ENCODE results near the gene FZR1.
A peak's percentile ranks its signal among the peaks of the same experiment; 100 is the strongest.

FZR1 gene

GRCh38 chr19:3524904-3525451 lies 18.9 kb downstream of the FZR1 start:
- Histone ChIP-seq H3K4me2 (ENCODE audit: low read depth, low read length, poor library complexity, severe bottlenecking) (no peak overlapping the region), H3K9me3 (ENCODE audit: insufficient read depth, low read length) (no peaks in the 10 kb centered on the region), H3K36me3 (ENCODE audit: low read length) (no peaks in the 10 kb centered on the region), H3K79me2 (ENCODE audit: insufficient read depth, low read length) (peaks cover 19% of the 10 kb centered on the region; the same call in 1 of the 2 replicates), H2AFZ (ENCODE audit: low read depth, low read length, severe bottlenecking) (no peak overlapping the region), H3K27ac (ENCODE audit: low read depth, low read length) (no peak overlapping the region), H3K27me3 (ENCODE audit: low read length) (no peaks in the 10 kb centered on the region), H4K20me1 (ENCODE audit: low read depth, low read length) (no peaks in the 10 kb centered on the region), H3K9ac (ENCODE audit: low read length) (no peak overlapping the region), H3F3A (ENCODE audit: insufficient read depth) (no peaks in the 10 kb centered on the region), H3K4me3 (ENCODE audit: insufficient read depth, low read length, poor library complexity, severe bottlenecking) (no peak overlapping the region), H3K9me2 (replicated peaks; ENCODE audit: insufficient read depth, low read length) (no peaks in the 10 kb centered on the region)
- TF ChIP-seq EZH2phosphoT487 (conservative IDR thresholded peaks at IDR 0.05; ENCODE audit: low read length) (no peak), CTCF (IDR thresholded peaks at IDR 0.05; ENCODE audit: insufficient read depth, low read length, poor library complexity, severe bottlenecking) (no peak)

DNA sequence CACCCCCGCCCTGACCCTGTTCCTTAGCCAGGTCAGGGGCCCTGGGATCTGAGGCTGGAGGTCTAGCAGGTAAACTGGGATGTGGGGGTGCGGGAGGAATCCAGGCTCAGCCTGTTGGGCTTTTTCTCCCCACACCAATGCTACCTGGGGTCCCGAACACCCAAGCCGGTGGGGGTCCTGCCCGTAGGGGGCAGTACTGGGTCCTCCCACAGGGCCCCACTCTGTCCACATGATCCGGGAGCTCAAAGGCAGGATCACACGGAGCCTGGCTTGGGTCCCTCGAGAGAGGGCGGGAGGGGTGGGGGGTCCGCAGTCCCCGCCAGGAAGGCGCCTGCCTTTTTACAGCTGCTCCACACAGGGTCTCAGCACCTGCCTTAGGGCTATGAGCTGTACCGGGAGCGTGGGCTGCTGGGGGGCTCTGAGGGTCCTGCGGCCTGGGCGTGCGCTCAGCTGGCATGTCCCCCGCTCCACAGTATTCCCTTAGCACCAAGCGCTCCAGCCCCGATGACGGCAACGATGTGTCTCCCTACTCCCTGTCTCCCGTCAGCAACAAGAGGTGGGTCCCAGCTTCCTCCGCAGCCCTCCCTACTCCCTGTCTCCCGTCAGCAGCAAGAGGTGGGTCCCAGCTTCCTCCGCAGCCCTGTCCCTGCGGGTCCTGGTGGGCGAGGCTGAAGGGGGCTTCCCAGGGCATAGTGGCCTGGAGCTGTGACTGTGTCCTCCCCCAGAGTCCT lies 20.6 kb downstream of the FZR1 start:
- H4K20me1 ChIP-seq (ENCODE audit: low read depth, low read length), result no peaks in the 10 kb centered on the region
- no peaks in the 10 kb centered on the region for H3K9me2 ChIP-seq (replicated peaks; ENCODE audit: insufficient read depth, low read length)
- no peak overlapping the region for H3K4me2 ChIP-seq (ENCODE audit: low read depth, low read length, poor library complexity, severe bottlenecking)
- TF ChIP-seq CTCF (IDR thresholded peaks at IDR 0.05; ENCODE audit: insufficient read depth, low read length, poor library complexity, severe bottlenecking) (peak; percentile 29), EZH2phosphoT487 (conservative IDR thresholded peaks at IDR 0.05; ENCODE audit: low read length) (no peak)
- H3K27ac ChIP-seq (ENCODE audit: low read depth, low read length), result no peak overlapping the region
- no peak overlapping the region for H3K4me3 ChIP-seq (ENCODE audit: insufficient read depth, low read length, poor library complexity, severe bottlenecking)
- H3K36me3 ChIP-seq (ENCODE audit: low read length), result no peaks in the 10 kb centered on the region
- H3K79me2 ChIP-seq (ENCODE audit: insufficient read depth, low read length), result 0 out of 2 replicates have a peak, but pooled peaks cover 6% of the 10 kb centered on the region
- no peaks in the 10 kb centered on the region for H3F3A ChIP-seq (ENCODE audit: insufficient read depth)
- no peaks in the 10 kb centered on the region for H3K27me3 ChIP-seq (ENCODE audit: low read length)
- H3K9me3 ChIP-seq (ENCODE audit: insufficient read depth, low read length), result no peaks in the 10 kb centered on the region
- no peak overlapping the region for H3K9ac ChIP-seq (ENCODE audit: low read length)
- no peak overlapping the region for H2AFZ ChIP-seq (ENCODE audit: low read depth, low read length, severe bottlenecking)

DNA sequence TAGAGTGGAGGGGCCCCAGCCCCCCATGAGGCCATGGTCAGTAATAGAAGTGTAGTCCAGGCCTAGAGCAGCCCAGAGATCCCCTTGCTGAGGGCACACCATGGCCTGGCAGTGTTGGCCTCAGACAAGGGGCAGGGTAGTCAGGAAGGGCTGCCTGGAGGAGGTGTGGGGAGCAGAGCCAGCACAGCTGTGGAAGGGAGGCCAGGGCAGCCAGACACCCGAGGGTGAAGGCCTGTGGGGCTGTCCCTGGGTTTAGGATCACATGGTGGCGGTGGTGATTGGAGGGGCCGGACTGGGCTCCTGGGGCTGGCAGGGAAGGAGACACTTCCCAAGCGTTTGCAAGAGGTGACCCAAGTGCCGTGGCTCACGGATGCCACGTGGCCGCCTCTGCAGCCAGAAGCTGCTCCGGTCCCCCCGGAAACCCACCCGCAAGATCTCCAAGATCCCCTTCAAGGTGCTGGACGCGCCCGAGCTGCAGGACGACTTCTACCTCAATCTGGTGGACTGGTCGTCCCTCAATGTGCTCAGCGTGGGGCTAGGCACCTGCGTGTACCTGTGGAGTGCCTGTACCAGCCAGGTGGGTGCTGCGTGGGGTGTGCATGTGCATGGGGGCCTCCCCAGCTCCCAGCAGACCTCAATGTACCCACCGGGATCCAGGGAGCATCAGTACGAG lies 21.3 kb downstream of the FZR1 start:
- Histone ChIP-seq H3K4me3 (ENCODE audit: insufficient read depth, low read length, poor library complexity, severe bottlenecking) (no peak overlapping the region), H3K9me3 (ENCODE audit: insufficient read depth, low read length) (no peaks in the 10 kb centered on the region), H4K20me1 (ENCODE audit: low read depth, low read length) (no peaks in the 10 kb centered on the region), H3K9ac (ENCODE audit: low read length) (no peak overlapping the region), H2AFZ (ENCODE audit: low read depth, low read length, severe bottlenecking) (no peak overlapping the region), H3K79me2 (ENCODE audit: insufficient read depth, low read length) (0 out of 2 replicates have a peak, but pooled peaks cover 2% of the 10 kb centered on the region), H3K36me3 (ENCODE audit: low read length) (no peaks in the 10 kb centered on the region), H3K27me3 (ENCODE audit: low read length) (no peaks in the 10 kb centered on the region), H3F3A (ENCODE audit: insufficient read depth) (no peaks in the 10 kb centered on the region), H3K27ac (ENCODE audit: low read depth, low read length) (no peak overlapping the region), H3K4me2 (ENCODE audit: low read depth, low read length, poor library complexity, severe bottlenecking) (no peak overlapping the region), H3K9me2 (replicated peaks; ENCODE audit: insufficient read depth, low read length) (no peaks in the 10 kb centered on the region)
- no peak for TF ChIP-seq CTCF (IDR thresholded peaks at IDR 0.05; ENCODE audit: insufficient read depth, low read length, poor library complexity, severe bottlenecking)
- TF ChIP-seq EZH2phosphoT487 (conservative IDR thresholded peaks at IDR 0.05; ENCODE audit: low read length), result no peak
